HFF-Myc (cell line): ENCODE measurements around the gene TAC4.
A peak's percentile ranks its signal among the peaks of the same experiment; 100 is the strongest.

Experiments used
- DNase-seq: peaks from one replicate; pipeline ENCODE4 v3.0.0-alpha.2; 2011; ENCODE audit warnings: low read depth; ENCODE audit errors: extremely low read depth
- H3K4me3 ChIP-seq: replicated peaks from 2 replicates; pipeline ENCODE4 v1.5.1; 2011; ENCODE audit warnings: low read depth, mild to moderate bottlenecking, control low read depth, low read length
- CTCF ChIP-seq: IDR thresholded peaks from 2 replicates; pipeline ENCODE4 v1.5.1; 2012; ENCODE audit warnings: mild to moderate bottlenecking, low read depth, low read length, control low read depth; ENCODE audit errors: missing control alignments

The TAC4 gene

GRCh38 chr17:49854126-49854525 is 6.3 kb upstream of the TAC4 start:
- H3K4me3 ChIP-seq = no peak overlapping the region
- TF ChIP-seq CTCF = no peak
- no peak for DNase-seq

- TF ChIP-seq CTCF = no peak
- no peak for DNase-seq
Observed at GRCh38 chr17:49853470-49854015, 5.7 kb upstream of the TAC4 start.

GRCh38 chr17:49851387-49852291 is 3.8 kb upstream of the TAC4 start:
- peak overlapping the region; percentile 41 for H3K4me3 ChIP-seq
- DNase-seq = no peak
- TF ChIP-seq CTCF = peak; percentile 74

More at GRCh38 chr17:49853470-49854015, 5.7 kb upstream of the TAC4 start:
- H3K4me3 ChIP-seq = no peak overlapping the region

DNA sequence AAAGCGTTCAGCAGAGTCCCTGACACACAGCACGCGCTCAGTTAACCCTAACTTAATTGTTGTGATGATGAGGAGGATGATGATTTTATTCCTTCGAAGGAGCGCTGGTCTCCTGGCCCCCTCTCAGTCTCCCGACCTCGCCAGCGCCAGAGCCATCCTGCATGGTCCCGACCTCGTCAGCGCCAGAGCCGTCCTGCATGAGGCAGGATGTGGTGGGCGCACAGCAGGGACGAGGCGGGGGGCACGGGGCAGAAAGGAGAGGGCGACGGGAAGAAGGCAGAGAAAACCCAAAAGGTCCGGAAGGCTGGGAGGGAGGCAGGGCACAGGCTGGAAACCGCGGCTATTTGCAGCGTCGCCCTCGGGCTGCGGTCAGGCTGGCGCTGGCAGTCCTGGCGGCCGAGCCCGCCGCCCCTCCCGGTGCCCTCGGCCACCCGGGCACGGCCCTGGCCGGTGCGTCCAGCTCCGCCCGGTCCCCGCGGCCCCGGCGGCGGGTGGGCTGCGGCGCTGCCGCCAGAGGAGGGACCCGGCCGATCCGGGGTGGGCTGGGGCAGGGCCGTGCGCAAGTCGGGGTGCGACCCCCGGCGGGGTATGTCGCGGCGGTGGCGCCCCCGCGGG is 3.0 kb upstream of the TAC4 start:
- no peak for DNase-seq
- peak overlapping the region; percentile 41 for H3K4me3 ChIP-seq
- no peak for TF ChIP-seq CTCF

GRCh38 chr17:49850218-49850610 is 2.3 kb upstream of the TAC4 start:
- DNase-seq = no peak
- no peak overlapping the region for H3K4me3 ChIP-seq
- TF ChIP-seq CTCF = no peak

GRCh38 chr17:49848739-49849138 is 870 bp upstream of the TAC4 start:
- no peak for DNase-seq
- TF ChIP-seq CTCF = no peak
- no peak overlapping the region for H3K4me3 ChIP-seq
